HL-60 (cell line): Measurements from ENCODE around the gene KRTAP5-2.

Source experiments
- CTCF ChIP-seq: IDR thresholded peaks from one replicate; pipeline ENCODE4 v1.5.1; 2011; ENCODE audit warnings: low read length, control low read depth, inconsistent platforms; ENCODE audit not compliant: insufficient read depth
- POLR2AphosphoS5 ChIP-seq: IDR thresholded peaks from 2 replicates; pipeline ENCODE4 v1.6.1; 2012; ENCODE audit warnings: low read depth

- TF ChIP-seq POLR2AphosphoS5 (no peak), CTCF (no peak)
Observed at GRCh38 chr11:1573077-1573902, 24.8 kb downstream of the KRTAP5-2 start.
